Activated naive CD8-positive, alpha-beta T cell treated with anti-CD3 and anti-CD28 coated beads for 36 hours (primary cell): ENCODE measurements around the gene COL1A1. TPM values are rescaled to one million over a fixed set of nuclear protein-coding genes. Genes with fewer than 3 reads are reported as not detected.

ENCODE experiments used
- DNase-seq: peaks from one replicate; pipeline ENCODE4 v3.0.0; 2021
- H3K27ac Mint-ChIP-seq: one replicate; pipeline ENCODE4 v1.8.0; 2022; ENCODE audit warnings: mild to moderate bottlenecking, moderate library complexity, mixed read lengths
- H3K27me3 Mint-ChIP-seq: one replicate; pipeline ENCODE4 v1.8.0; 2022; ENCODE audit warnings: mild to moderate bottlenecking, mixed read lengths
- H3K36me3 Mint-ChIP-seq: one replicate; pipeline ENCODE4 v1.8.0; 2021; ENCODE audit warnings: mild to moderate bottlenecking, mixed read lengths
- H3K4me1 Mint-ChIP-seq: one replicate; pipeline ENCODE4 v1.8.0; 2021; ENCODE audit warnings: mixed read lengths
- H3K4me3 Mint-ChIP-seq: one replicate; pipeline ENCODE4 v1.8.0; 2022; ENCODE audit warnings: mild to moderate bottlenecking, moderate library complexity, mixed read lengths
- H3K9me3 Mint-ChIP-seq: one replicate; pipeline ENCODE4 v1.8.0; 2022; ENCODE audit warnings: mixed read lengths
- total RNA-seq, 2 experiments: library from RNA; stranded (reverse); gene quantifications; one replicate each; pipeline ENCODE4 v1.2.3, GENCODE V29; 2021

COL1A1 gene
- total RNA-seq, 2 experiments from 2014 or later: 0.72 to 0.78 TPM

- Mint-ChIP-seq H3K9me3 (no peaks in the 10 kb centered on the region), H3K36me3 (peaks cover 55% of the 10 kb centered on the region), H3K27ac (peak overlapping the region; percentile 18), H3K4me1 (peaks cover 64% of the 10 kb centered on the region), H3K27me3 (no peaks in the 10 kb centered on the region), H3K4me3 (no peak overlapping the region)
- no peak for DNase-seq
Measured at GRCh38 chr17:50143461-50144176, 57.8 kb downstream of the COL1A1 start.

DNA sequence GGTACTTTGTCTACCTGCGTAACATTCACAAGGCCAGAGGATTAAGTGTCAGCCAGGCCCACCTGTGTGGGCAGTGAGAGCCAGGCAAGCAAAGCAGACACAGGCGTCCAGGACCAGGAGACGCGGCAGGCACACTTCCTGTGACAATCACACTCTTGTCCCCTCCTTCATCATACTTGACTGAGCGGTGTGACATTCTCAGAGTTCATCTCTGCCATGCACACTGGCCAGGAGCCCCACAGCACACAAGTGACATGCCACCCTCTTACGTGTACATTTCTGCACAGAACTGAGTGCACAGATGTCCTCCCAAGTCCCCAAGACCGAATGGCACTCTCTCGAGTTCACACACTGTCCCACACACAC, 59.7 kb downstream of the COL1A1 start:
- peaks cover 54% of the 10 kb centered on the region for H3K4me1 Mint-ChIP-seq
- peak overlapping the region; percentile 71 for H3K27ac Mint-ChIP-seq
- peaks cover 57% of the 10 kb centered on the region for H3K36me3 Mint-ChIP-seq
- H3K9me3 Mint-ChIP-seq: no peaks in the 10 kb centered on the region
- no peak overlapping the region for H3K4me3 Mint-ChIP-seq
- no peak for DNase-seq
- H3K27me3 Mint-ChIP-seq: no peaks in the 10 kb centered on the region

DNA sequence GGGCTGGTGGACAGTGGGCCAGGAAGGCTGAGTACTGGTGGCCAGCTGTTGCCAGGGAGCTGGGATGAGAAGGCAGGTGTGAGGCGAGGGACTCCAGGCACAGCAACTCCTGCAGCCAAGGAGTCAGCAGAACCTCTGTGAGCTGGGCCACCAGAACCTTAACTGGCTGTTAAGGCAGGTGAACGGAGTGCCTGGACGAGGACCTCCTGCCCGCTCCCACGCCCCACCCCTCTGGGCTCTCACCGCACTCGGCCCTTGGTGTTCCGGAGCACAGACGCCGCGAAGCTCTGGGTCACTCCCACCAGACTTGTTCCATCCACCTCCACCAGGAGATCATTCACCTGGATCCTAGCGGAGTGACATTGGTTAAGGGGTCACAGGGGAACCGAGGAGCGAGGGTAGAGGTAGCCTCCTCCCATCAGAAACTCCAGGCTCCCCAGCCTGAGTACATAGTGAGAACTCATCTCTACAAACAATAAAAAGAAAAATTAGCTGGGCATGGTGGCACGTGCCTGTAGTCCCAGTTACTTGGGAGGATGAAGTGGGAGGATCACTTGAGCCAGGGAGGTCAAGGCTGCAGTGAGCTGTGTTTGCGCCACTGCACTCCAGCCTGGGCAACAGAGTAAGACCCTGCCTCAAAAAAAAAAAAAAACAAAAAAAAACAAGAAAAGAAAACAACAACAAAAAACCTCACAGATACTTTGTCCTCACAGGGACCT, 60.2 kb downstream of the COL1A1 start:
- no peaks in the 10 kb centered on the region for H3K9me3 Mint-ChIP-seq
- DNase-seq: no peak
- H3K4me3 Mint-ChIP-seq: no peak overlapping the region
- peaks cover 54% of the 10 kb centered on the region for H3K4me1 Mint-ChIP-seq
- peak overlapping the region; percentile 71 for H3K27ac Mint-ChIP-seq
- peaks cover 57% of the 10 kb centered on the region for H3K36me3 Mint-ChIP-seq
- no peaks in the 10 kb centered on the region for H3K27me3 Mint-ChIP-seq

DNA sequence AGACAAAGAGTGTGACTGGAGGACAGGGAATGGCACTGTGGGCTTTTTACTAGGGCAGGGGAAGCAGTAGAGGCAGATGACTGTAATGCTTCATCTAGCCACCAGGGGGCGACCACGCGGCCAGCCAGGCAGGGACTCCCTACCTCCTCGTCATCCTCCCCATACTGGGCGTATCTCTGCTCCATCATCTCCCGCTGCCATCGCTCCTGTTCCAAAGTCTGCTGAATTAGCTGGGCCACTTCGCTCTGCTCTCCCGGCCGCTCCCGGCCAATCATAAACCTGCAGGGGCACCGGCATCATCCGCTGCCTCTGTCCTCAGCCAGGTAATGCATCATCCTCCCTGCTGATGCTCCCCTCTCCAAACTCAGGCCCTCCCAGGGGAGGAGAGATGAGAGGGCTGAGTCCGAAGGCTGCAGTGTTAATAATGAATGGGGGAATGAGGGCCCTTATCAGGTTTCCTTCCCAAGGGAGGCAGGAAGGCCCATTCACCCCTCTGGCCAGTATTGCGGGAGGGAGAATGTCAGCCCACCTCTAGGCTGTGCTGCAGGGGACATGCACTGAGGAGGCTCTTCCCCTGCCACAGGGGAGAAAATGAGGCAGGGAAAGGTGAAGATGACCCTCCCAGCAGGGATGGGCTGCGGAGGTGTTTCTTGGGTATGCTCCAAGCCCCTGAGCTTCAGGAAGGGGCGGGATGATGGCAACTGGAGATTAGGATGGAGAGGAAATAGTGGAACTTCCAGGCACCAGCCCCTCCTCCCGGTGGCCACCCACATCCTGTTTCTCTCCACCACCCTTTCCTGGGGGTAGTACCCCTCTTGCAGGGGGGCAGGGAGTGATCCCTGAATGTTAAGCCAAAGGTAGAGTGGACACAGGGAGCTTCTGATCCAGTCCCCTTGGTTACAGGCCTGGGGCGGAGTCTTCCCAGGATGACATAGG, 61.2 kb downstream of the COL1A1 start:
- peak; percentile 78 for DNase-seq
- peaks cover 57% of the 10 kb centered on the region for H3K36me3 Mint-ChIP-seq
- H3K4me1 Mint-ChIP-seq: peaks cover 49% of the 10 kb centered on the region
- peak overlapping the region; percentile 62 for H3K27ac Mint-ChIP-seq
- H3K27me3 Mint-ChIP-seq: no peaks in the 10 kb centered on the region
- peak overlapping the region; percentile 11 for H3K4me3 Mint-ChIP-seq
- no peaks in the 10 kb centered on the region for H3K9me3 Mint-ChIP-seq

DNA sequence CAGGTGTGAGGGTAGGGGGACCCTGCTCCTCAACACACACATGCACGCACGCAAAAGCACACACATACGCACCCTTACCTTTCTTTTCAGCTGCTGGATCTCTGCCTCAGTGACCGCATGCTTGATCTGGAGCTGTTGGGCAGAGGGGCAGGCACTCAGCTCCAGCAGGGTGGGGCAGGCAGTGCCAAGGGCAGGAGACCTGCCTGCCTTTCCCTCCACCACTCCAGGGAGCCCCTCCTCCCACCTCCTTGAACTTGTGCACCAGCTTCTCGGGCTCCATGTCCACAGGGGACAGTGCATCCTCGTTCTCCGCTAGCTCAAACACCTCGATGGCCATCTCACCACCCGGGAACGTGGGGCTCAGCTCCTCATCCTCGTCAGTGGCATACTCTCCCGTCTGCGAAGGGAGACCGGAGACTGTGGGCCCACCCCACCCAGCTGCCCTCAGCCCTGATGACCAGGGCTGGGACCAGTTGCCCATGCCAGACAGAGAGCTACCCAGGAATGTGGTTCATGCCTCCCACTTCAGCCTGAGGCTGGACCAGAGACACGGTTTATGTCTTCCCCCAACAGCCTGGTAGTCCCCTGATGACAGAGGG, 62.1 kb downstream of the COL1A1 start:
- Mint-ChIP-seq H3K27ac (no peak overlapping the region), H3K4me1 (peaks cover 42% of the 10 kb centered on the region)

DNA sequence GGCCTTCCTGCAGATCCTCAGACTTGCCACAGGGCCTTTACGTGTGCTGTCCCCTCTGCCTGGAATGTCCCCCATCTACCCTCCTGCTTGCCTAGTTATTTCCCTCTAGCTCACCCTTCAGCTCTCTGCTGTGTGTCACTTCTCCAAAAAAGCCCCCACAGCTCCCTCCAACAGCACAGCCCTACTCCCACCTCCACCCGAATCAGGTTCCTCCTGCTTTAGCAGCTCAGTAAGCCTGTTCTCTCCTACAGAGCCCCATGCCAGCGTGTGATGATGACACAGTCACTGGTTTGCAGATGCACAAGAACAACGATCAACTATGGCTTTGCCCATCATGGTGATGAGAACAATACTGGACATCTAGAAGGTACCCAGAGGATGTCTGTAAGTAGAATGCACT, 64.4 kb downstream of the COL1A1 start:
- Mint-ChIP-seq H3K27ac (no peak overlapping the region), H3K27me3 (no peaks in the 10 kb centered on the region), H3K4me1 (peaks cover 26% of the 10 kb centered on the region), H3K36me3 (peaks cover 43% of the 10 kb centered on the region), H3K4me3 (no peak overlapping the region), H3K9me3 (no peaks in the 10 kb centered on the region)
- DNase-seq: no peak

More for the DNA sequence above, 62.1 kb downstream of the COL1A1 start:
- Mint-ChIP-seq H3K4me3 (no peak overlapping the region), H3K9me3 (no peaks in the 10 kb centered on the region), H3K27me3 (no peaks in the 10 kb centered on the region), H3K36me3 (peaks cover 56% of the 10 kb centered on the region)
- DNase-seq: no peak

- Mint-ChIP-seq H3K4me1 (peaks cover 25% of the 10 kb centered on the region), H3K27ac (no peak overlapping the region), H3K27me3 (peaks cover 6% of the 10 kb centered on the region), H3K9me3 (no peaks in the 10 kb centered on the region), H3K36me3 (peaks cover 39% of the 10 kb centered on the region), H3K4me3 (no peak overlapping the region)
- DNase-seq: no peak
Measured at GRCh38 chr17:50136096-50136687, 65.2 kb downstream of the COL1A1 start.

- peaks cover 33% of the 10 kb centered on the region for H3K36me3 Mint-ChIP-seq
- H3K27ac Mint-ChIP-seq: no peak overlapping the region
- H3K4me3 Mint-ChIP-seq: no peak overlapping the region
- peaks cover 11% of the 10 kb centered on the region for H3K27me3 Mint-ChIP-seq
- H3K9me3 Mint-ChIP-seq: no peaks in the 10 kb centered on the region
- peaks cover 25% of the 10 kb centered on the region for H3K4me1 Mint-ChIP-seq
- no peak for DNase-seq
Measured at GRCh38 chr17:50135316-50136095, 65.9 kb downstream of the COL1A1 start.

DNA sequence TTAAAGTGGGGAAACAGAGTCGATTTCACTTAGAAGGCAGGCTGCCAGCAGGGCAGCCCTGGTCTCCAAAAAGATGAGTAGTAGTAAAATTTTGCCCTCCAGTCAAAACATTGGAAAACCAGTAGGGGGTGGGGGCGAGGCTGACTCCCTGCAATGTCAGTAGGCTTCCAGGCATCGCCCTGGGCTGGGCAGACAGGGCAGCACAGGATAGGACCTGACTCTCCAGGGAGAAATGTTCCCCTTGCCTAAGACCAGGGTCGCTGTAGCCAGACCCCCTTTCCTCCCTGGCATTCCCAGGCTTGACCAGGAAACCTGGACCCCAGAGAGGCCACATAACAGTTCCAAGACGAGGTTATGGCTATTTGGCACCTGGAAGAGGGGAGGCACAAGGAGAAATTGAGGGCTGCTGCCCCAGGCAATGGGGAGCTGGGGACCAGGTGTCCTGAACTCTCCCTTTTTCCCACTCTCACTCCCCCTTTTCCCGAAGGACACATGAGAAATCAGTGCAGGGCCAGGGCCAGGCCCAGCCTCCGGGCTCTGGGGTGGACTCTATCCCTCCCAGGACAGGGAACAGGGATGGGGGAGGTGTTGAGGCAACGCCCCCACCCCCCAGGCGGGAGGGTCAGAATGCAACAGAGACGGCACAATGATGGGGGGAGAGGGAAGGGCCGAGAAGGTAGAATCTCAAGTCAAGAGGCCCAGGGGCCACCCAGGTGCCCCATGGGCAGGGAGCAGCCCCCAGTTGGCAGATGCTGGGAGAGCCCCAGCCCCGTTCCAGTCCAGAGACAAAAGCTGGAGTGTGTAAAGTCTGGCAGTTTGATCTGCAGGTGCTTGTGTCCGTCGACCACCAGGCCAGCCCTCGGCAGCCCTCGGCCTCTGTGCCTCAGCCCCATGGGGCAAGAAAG, 67.0 kb downstream of the COL1A1 start:
- no peak overlapping the region for H3K4me3 Mint-ChIP-seq
- no peak for DNase-seq
- no peak overlapping the region for H3K27ac Mint-ChIP-seq
- H3K4me1 Mint-ChIP-seq: peaks cover 18% of the 10 kb centered on the region
- H3K27me3 Mint-ChIP-seq: peaks cover 11% of the 10 kb centered on the region
- no peaks in the 10 kb centered on the region for H3K9me3 Mint-ChIP-seq
- peaks cover 23% of the 10 kb centered on the region for H3K36me3 Mint-ChIP-seq

GRCh38 chr17:50133769-50134099, 67.7 kb downstream of the COL1A1 start:
- Mint-ChIP-seq H3K36me3 (peaks cover 21% of the 10 kb centered on the region), H3K9me3 (no peaks in the 10 kb centered on the region), H3K27ac (no peak overlapping the region), H3K27me3 (peaks cover 16% of the 10 kb centered on the region), H3K4me1 (peaks cover 21% of the 10 kb centered on the region), H3K4me3 (no peak overlapping the region)
- no peak for DNase-seq
